A673 (cell line): ENCODE results near the gene TYSND1. TPM values are rescaled to one million over a fixed set of nuclear protein-coding genes. Genes with fewer than 3 reads are reported as not detected.
"Not testable (repeated sequence)": the region's sequence is repeated elsewhere in the genome, so short reads cannot be mapped to it uniquely, and the experiment has no call there.

Source experiments
- BruUV-seq: library from RNA; stranded (reverse); fragments of 400-500 nt; replicated peaks from 2 replicates; lab custom pipeline; 2021; lab: Mats Ljungman, UMichigan
- CTCF ChIA-PET: fragments of 300-600 bp; sonication (Branson Sonifier 250); formaldehyde crosslinking; loops from one replicate; lab custom pipeline; 2022; ENCODE audit warnings: antibody characterized with exemption; lab: Charles Lee
- POLR2A ChIA-PET: fragments of 300-600 bp; sonication (Branson Sonifier 250); formaldehyde crosslinking; loops from one replicate; lab custom pipeline; 2022; ENCODE audit warnings: antibody characterized with exemption; ENCODE audit not compliant: low non-redundant PET; lab: Charles Lee
- DNase-seq: peaks from one replicate; pipeline ENCODE4 v3.0.0-alpha.2; 2015; ENCODE audit warnings: low spot score
- H3K27ac ChIP-seq: fragments of 200-600 bp; sonication (generic); 2 replicates; pipeline ENCODE4 v1.5.1; 2016; ENCODE audit warnings: mixed run types, low read depth, mild to moderate bottlenecking, mixed read lengths, antibody characterized with exemption, low read length; ENCODE audit not compliant: poor library complexity, severe bottlenecking
- H3K27me3 ChIP-seq: fragments of 200-600 bp; sonication (generic); replicated peaks from 2 replicates; pipeline ENCODE4 v1.6.1; 2017; ENCODE audit warnings: mixed run types, low read depth, mild to moderate bottlenecking, mixed read lengths, antibody characterized with exemption, low read length; ENCODE audit not compliant: insufficient read depth, poor library complexity
- H3K36me3 ChIP-seq: fragments of 200-600 bp; sonication (generic); 2 replicates; pipeline ENCODE4 v1.6.1; 2016; ENCODE audit warnings: mixed run types, mild to moderate bottlenecking, mixed read lengths, antibody characterized with exemption, low read length; ENCODE audit not compliant: insufficient read depth, poor library complexity, severe bottlenecking
- H3K4me1 ChIP-seq: fragments of 200-600 bp; sonication (generic); 2 replicates; pipeline ENCODE4 v1.6.1; 2017; ENCODE audit warnings: mixed run types, mild to moderate bottlenecking, mixed read lengths, antibody characterized with exemption, low read length; ENCODE audit not compliant: insufficient read depth, poor library complexity, severe bottlenecking
- H3K4me3 ChIP-seq: fragments of 200-600 bp; sonication (generic); 2 replicates; pipeline ENCODE4 v1.5.1; 2016; ENCODE audit warnings: low read depth, mixed run types, mild to moderate bottlenecking, mixed read lengths, low read length; ENCODE audit not compliant: poor library complexity, severe bottlenecking
- H3K9me3 ChIP-seq: fragments of 200-600 bp; sonication (generic); 2 replicates; pipeline ENCODE4 v1.6.1; 2016; ENCODE audit warnings: mixed run types, low read depth, mild to moderate bottlenecking, mixed read lengths, antibody characterized with exemption, low read length; ENCODE audit not compliant: poor library complexity, severe bottlenecking
- EZH2 ChIP-seq: fragments of 200-600 bp; sonication (generic); IDR thresholded peaks from 2 replicates; pipeline ENCODE4 v1.6.1; 2017; ENCODE audit warnings: borderline replicate concordance, low read depth, mild to moderate bottlenecking, mixed read lengths, antibody characterized with exemption, low read length; ENCODE audit not compliant: poor library complexity, severe bottlenecking
- intact Hi-C: fragments of 100-400 bp; cut with micrococcal nuclease; formaldehyde crosslinking; loops from one replicate; pipeline ENCODE4 v1.10.0; 2022; ENCODE audit not compliant: unreplicated experiment
- total RNA-seq: library from RNA; stranded (reverse); gene quantifications from 2 replicates; pipeline ENCODE4 v1.2.3, GENCODE V29; 2021
- TF ChIP-seq, protein P1 (sequence below): fragments of 300-800, 200-600 bp; sonication (generic); conservative IDR thresholded peaks from 2 replicates; pipeline ENCODE4 v1.5.1; 2017; ENCODE audit warnings: low read depth, mild to moderate bottlenecking, antibody characterized with exemption, low read length, moderate library complexity, mixed read lengths

The TYSND1 gene
- total RNA-seq, 1 experiment from 2014 or later: 36.5 TPM

DNA sequence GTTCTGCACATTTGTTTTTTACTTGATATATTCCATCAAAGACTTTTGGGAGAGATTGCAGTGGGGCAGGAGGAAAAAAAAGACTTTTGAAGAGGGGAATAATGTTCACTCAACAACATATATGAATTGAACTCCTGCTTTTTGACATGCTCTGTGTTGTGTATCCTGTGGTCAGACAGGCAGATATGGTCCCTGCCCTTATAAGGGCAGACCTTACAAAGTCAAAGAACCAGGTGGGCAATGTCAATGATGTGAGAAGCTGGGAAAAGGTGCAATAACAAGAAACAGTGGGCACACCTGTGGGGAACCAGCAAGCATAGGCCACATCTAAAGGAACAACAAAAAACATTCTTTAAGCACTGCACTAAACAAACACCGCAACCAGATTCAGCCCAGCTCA, 22.1 kb downstream of the TYSND1 start:
- Histone ChIP-seq H3K27me3 (no peaks in the 10 kb centered on the region), H3K36me3 (no peaks in the 10 kb centered on the region), H3K27ac (no peak overlapping the region), H3K4me1 (no peaks in the 10 kb centered on the region), H3K9me3 (no peaks in the 10 kb centered on the region), H3K4me3 (no peak overlapping the region)
- intact Hi-C loops: no loop called here
- BruUV-seq: no TSS peak
- CTCF ChIA-PET: no interaction called here
- no peak for TF ChIP-seq EZH2
- TF ChIP-seq, protein P1, sequence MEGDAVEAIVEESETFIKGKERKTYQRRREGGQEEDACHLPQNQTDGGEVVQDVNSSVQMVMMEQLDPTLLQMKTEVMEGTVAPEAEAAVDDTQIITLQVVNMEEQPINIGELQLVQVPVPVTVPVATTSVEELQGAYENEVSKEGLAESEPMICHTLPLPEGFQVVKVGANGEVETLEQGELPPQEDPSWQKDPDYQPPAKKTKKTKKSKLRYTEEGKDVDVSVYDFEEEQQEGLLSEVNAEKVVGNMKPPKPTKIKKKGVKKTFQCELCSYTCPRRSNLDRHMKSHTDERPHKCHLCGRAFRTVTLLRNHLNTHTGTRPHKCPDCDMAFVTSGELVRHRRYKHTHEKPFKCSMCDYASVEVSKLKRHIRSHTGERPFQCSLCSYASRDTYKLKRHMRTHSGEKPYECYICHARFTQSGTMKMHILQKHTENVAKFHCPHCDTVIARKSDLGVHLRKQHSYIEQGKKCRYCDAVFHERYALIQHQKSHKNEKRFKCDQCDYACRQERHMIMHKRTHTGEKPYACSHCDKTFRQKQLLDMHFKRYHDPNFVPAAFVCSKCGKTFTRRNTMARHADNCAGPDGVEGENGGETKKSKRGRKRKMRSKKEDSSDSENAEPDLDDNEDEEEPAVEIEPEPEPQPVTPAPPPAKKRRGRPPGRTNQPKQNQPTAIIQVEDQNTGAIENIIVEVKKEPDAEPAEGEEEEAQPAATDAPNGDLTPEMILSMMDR: no peak
- POLR2A ChIA-PET: no interaction called here
- DNase-seq: no peak

DNA sequence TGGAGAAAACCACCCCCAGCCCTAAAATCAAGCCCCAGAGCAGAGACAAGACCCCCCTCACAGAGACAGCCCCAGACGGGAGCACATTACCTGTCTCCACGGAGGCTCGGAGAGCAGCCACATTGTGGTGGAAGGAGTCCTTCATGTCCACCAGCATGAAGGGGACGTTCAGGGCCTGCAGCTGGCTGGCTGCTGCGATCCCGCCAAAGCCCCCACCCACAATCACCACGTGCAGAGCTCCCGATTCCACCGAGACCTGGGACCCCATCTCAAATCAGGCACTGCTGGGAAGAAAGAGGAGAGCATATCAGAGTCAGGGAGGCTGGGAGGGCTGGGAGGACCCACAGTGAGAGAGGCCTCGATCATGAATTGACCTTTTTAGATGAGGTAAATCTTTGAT, 22.7 kb downstream of the TYSND1 start:
- Histone ChIP-seq H3K27ac (no peak overlapping the region), H3K9me3 (no peaks in the 10 kb centered on the region), H3K4me1 (no peaks in the 10 kb centered on the region), H3K4me3 (no peak overlapping the region), H3K27me3 (no peaks in the 10 kb centered on the region), H3K36me3 (no peaks in the 10 kb centered on the region)
- ChIA-PET CTCF (no interaction called here), POLR2A (no interaction called here)
- intact Hi-C loops: no loop called here
- TF ChIP-seq EZH2: no peak
- TF ChIP-seq, protein P1: no peak
- no TSS peak for BruUV-seq
- no peak for DNase-seq

DNA sequence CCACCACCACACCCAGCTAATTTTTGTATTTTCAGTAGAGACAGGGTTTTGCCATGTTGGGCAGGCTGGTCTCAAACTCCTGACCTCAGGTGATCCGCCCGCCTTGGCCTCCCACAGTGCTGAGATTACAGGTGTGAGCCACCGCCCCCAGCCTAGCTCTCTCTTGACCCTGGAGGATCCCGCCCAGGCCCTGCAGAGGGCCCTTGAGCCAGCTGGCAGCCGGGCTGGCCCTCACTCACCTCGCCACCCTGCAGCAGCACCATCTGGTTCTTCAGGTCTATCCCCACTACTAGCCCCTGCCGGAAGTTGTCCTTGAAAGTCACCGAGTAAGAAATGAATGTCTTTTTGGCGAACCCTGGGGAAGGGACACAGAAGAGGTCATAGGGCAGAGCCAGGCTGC, 23.3 kb downstream of the TYSND1 start:
- DNase-seq, H3K4me1 ChIP-seq, H3K36me3 ChIP-seq, H3K4me3 ChIP-seq, POLR2A ChIA-PET, CTCF ChIA-PET, H3K27ac ChIP-seq, H3K9me3 ChIP-seq, BruUV-seq, intact Hi-C loops, H3K27me3 ChIP-seq: not testable (repeated sequence)

DNA sequence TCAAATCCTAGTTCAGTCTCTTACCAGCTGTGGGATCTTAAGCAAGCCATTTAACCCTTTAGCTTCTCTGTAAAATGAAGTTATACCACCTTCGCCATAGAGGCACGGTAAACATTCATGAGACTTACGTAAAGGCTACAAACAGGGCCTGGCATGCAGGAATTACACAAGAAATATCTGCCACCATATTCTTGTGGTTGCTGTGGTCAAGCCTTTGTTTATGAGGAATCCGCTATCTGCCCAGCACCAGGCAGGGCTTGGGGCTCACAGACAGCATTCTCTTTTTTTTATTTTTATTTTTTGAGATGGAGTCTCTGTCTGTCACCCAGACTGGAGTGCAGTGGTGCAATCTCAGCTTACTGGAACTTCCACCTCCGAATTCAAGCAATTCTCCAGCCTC, 23.8 kb downstream of the TYSND1 start:
- no peaks in the 10 kb centered on the region for H3K4me1 ChIP-seq
- BruUV-seq: no TSS peak
- no peak for DNase-seq
- CTCF ChIA-PET: no interaction called here
- no peaks in the 10 kb centered on the region for H3K36me3 ChIP-seq
- no peak for TF ChIP-seq EZH2
- TF ChIP-seq, protein P1: no peak
- H3K4me3 ChIP-seq: no peak overlapping the region
- intact Hi-C loops: no loop called here
- no peaks in the 10 kb centered on the region for H3K27me3 ChIP-seq
- H3K9me3 ChIP-seq: no peaks in the 10 kb centered on the region
- no peak overlapping the region for H3K27ac ChIP-seq
- POLR2A ChIA-PET: no interaction called here
